ENCODE measurements around the gene CACNA1C.

CACNA1C gene

DNA sequence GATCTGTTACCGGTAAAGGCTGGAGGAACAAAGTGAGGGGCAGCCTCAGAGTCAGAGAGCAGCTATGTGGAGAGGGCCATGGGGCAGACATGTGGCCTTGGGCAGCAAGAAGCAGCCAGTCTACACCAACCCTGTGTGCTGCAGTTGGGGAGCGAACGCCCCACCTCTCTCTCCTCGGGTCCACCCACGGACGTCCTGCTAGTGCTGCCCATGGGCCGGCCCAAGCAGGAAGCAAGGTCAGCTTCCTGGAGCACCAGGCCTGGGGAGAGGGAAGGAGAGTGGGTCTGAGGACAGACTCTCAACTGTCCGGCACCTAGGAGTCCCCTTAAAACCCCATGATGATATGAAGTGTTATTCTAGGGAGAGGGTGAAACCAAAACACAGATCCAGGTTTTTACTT lies 487.2 kb downstream of the CACNA1C start:
- no peak for DNase-seq

DNA sequence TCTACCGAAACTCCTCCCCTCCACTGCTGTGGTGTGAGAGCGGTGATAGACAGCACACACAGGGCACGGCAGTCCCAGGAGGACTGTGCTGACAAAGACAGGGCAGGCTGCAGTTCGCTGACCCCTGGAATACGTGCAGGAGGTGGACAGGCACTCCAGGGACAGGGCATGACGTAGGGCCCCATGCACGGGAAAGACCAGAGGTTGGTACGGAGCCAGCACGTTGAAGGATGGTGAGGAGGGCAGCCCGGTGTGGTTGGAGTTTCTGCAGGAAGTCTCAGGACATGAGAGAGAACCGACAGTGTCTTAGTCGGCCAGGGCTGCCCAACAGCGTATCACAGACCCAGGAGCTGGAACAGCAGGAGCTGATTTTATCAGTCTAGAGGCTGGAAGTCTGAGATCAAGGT lies 487.8 kb downstream of the CACNA1C start:
- DNase-seq, result no peak

DNA sequence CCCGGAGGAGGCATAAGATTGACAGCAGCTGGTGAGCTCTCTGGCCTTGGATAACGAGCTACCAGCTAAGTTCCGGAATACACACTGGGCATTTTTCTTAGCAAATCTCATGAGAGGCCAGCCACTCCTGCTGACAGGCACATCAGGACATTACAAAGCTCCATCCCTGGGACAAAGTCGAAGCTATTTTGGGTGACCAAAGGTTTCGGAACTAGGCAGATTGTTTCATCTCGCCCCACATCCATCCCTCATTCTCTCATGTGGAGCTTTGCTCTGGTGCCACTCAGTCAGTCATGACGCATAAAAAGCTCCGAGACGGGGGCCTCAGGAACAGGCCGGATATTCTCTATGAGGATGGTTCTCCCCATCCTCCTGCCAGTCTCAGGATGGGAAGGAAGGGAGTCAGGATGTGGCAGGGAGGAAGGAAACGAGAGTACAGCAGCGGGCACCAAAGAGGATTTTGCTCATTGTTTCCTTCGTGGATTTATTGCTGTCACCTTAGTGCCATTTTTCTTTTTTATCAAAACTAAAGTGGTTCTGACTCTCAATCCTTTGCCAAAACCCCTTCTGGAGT lies 488.9 kb downstream of the CACNA1C start:
- DNase-seq, result no peak

DNA sequence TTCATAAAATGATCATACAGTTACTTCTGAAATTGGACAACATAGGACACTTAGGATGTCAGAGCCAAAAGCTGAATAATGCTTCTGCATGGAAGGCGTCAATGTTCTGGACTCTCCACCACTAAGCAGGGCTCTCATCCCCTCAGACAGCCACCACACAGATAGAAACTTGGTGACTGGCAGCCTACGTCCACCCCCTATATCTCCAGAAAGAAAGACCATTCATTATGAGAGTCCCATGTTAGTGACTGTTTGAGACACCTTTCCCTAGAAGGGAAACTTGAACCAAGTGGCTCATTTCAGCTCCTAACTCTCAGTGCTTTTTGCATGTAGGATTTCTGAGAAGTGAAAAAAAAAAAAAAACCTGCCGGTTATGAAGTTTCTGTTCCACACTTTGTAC lies 491.0 kb downstream of the CACNA1C start:
- no peak for DNase-seq

DNA sequence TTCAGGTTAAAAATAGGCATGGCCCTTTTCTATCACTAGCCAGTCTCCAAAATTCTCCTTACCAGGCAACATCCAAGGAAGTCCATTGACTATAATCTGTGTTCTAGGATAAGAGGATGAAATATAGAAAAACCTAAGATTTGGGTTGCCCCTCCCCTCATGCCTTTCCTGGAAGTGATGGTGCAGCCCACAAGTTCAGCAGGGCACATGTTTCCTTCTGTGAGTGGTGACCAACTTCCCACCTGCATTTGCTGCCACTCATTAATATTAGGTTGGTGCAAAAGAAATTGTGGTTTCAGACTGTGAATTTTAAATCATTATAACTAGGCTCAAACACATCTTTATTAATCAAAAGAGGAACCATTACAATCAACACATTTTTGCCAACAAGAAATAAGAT lies 491.4 kb downstream of the CACNA1C start:
- DNase-seq, result no peak

DNA sequence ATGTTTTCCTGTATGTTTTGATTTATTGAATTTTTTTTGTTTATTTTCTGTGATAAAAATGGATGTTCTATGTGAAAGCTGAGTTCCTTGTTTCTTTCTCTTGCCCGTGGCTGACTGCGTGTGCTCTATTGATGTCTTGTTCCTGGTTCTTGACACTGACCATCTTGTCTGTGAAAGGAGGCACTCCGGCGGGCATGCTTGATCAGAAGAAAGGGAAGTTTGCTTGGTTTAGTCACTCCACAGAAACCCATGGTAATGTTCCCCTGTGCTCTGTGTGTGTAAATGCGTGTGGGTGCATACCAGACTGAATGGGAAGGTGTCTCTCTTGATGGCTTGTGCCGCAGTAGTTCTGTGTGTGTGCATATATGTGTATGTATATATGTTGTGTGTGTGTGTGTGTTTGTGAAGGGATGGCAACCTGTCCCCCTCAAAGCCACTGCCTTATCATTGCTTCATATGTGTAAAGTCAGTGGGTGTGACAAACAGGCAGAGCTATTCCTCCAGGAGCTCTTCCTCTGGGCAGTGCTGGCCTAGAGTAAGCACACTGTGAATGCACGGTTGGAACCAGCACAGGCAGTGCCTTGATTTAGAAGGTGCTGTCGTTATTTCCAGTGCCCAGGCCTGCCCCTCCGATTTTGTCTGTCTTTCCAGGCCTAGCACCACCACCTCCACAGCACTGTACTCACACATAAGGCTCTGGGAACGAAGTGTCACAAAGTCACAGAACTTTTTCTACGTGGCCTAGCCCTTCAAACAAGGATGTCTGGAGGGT lies 494.7 kb downstream of the CACNA1C start:
- DNase-seq, result no peak

DNA sequence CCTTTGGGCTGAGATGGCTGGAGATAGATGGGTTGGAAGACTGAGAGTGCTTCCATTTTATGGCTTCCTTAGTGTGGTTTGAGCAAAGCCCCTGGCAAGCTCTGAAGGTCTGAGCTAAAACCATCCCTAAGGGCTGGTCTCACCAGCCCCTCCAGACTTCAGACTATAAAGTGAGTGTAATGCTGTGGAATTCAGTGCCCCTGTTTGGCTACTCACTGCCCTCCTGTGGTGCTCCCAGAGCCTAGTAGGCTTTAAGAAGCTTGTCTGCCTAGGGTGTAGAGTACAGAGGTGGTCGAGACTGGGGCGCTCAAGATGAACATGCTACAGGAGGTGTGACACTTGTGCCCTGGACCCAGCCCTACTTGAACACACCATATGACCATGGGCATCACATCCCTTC lies 495.3 kb downstream of the CACNA1C start:
- no peak for DNase-seq

DNA sequence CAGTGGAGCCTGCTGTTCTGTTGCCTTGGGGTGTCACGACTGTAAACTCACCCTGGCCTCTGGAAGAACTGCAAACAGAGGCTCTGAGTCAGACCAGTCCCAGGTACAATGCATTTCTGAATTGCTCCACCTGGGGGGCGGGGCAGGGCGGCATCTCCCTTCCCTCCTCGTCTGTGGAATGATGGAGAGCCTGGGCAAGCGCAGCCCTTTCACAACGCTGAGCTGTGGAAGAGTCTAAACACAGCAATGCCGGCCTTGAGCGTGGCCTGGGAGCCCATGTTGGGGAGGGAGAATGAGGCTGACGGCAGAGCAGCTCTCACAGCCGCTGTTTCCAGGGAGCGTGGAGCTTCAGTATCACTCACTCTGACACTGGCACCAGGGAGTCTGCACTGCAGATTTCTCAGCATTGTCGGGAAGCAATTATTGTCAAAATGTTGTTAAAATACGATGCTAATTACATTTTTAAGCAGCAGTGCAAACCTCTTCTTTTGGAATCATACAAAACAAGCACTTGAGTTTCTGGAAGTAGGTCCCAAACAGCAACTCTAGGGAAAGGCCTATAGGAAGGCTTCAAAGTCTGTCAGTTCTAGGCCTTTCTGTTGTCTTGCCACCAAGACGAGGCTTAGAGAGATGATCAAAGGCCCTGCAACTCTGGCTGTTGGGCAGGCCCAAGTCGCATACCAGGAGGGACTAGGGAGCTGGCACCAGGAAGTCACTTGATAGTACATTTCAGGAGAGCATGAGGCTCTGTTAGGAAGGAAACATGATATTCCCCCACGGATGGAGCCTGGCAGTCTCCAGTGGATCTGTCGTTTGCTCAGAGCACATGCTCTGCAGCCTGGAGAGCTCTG lies 498.0 kb downstream of the CACNA1C start:
- DNase-seq, result no peak

DNA sequence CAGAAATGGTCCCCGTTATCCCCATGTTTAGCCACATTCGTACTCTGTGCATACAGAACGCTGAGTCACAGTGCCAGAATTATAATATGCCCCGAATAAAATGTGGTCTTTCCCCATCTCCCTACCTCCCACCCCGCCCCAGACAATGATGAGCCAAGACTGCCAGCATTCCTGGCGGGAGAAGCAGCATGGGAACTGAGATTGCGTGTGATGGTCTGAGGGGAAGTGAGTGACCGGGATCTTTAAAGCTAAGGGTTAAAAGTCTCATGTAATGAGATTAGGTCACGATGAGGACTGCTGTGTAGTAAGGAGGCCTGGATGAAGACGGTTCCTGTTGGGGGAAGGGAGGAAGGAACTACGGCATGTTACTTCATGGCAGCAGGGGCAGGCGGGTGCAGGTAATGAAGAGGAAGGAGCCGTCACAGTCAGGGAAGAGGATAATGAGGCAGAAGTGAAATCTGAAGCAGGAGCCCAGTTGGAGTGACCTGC lies 498.7 kb downstream of the CACNA1C start:
- DNase-seq, result no peak

DNA sequence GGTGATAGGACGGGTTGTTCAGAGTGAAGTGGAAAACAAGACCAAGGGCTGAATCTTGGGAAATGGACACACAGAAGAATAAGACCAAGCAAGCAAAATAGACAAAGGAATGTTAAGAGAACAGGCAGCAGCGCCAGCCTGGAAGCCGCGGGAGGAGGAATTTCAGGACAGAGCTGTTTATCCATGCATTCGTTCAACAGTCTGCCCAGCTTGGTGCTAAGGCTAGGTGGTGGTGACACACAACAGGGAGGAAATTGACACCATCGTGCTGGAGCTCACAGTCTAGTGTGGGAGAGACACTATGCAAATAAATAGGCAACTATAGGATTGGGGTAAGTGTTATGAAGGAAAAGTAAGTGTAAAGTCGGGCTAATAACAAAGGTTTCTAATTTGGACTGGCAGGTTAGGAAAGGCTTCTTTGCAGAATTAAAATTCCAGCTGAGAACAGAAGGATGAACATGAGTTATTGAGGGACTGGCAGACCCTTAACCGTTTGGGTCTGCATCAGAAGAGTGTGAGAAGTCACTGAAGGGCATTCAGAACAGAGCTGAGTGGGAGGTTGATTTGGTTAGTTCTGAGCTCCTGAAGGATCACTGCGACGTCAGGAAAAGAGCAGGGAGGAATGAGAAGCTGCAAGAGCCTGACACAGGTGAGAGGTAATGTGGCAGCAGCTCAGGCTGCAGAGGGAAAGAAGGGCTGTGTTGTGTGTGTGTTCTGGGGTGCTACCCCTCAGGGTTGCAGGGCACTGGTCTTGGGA lies 499.4 kb downstream of the CACNA1C start:
- no peak for DNase-seq

DNA sequence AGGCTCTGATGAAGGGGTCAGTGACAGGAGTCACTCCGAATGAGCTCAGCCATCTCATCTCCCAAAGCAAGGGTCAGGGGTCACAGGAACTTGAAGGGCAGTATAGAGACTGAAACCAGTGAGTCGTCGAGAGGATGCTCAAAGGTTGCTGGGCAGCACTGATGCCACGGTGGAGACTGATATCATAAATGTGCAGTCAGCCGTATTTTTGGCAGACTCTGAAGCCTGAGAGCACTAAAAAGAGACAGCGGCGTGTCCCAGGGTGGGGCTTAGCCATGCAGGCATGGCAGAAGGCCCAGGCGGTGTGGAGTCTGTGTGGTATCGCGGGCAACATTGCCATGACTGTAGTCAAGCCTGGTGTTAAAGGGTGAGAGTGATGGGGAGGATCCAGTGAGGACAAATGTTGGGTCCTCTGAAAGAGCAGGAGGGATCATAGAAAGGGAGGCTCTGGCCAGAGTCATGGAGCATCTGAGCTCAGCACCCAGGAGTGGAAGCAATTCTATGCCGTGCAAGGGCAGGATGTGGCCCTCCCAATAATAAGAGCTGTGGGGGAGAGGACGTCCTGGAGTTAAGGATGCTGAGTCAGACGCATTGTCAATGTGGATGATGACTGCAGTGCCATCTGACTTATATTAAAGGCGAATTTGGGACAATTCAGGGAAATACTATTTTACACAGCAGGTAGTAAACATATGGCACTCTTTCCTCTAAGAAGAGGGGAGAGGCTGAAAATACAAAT lies 500.8 kb downstream of the CACNA1C start:
- no peak for DNase-seq

DNA sequence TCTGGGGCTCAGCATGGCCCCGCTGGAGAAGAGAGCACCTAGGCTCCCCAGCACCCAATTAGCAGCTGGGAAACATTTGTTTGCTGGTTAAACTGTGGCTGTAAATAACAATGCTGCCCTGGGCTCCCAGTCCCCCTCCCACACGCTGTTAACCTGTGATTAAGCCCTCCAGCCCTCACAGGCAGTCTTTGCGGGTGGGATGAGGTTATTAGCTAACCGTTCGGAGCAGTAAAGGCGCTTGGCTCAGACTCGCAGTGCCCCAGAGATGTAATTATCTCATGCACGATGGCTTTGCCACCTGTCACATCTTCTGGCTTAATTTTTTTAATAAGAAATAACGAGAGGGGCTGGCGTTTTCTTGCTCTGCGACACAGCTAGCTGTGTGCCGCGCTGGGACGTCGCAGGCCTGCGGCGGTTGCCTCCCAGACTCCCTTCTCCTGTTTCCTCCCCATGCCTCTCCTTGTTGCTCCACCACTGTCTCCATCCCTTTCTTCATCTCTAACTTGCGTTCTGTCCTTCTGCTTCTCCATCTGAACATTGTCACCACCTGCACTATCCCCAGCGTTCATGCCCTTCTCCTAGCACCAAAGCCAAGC lies 502.8 kb downstream of the CACNA1C start:
- peak; percentile 71 for DNase-seq

DNA sequence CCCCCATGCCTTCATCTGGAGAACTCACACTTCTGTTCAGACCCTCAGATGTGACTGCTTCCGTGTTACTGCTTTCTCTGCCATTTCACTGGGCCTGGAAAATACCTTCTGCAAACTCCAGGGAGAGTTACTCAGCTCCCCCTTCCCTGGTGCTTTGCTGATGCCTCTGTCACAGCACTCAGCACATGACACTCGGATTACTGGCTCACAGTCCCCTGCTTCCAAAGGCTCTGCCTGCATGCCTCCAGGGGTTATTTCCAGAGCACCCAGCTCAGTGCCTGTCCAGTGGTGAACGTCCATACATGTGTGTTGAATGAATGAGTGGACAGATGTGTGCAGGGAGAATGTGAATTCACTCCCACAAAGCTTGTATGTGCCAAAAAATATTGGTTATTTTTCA lies 504.8 kb downstream of the CACNA1C start:
- DNase-seq, result no peak

DNA sequence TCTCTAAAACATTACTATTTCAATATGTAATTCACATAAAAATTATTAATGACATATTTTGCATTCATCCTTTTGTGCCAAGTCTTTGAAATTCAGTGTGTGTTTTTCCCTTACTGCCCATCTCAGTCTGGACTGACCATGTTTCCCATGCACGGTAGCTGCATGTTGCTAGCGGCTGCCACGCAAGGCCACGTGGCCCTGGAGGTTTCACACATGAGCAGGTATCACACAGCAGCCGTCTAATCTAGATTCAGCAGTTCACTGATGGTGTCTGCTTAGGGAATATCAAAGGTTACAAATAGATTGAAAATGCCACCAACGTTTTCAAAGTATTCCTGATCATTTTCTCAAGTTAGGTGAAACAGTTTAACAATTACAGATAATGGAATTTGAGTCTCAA lies 507.1 kb downstream of the CACNA1C start:
- no peak for DNase-seq

DNA sequence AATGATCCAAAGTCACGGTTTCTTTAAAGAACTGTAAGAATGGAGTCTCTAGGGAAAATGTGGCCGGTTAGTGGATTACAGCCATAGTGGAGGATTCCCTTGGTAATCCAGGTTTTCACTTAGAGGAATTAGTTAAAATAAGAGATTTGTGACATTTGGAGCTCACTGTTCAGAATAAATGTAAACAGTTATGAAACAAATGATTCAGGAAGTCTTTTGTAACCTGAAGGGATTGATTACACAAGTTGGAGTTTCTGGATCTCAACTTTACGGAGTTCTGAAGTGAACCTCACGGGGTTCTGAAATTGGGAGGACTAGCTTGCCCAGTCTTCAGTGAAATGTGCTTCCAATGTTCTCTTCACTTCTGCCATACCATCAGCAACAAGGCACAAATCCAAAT lies 507.6 kb downstream of the CACNA1C start:
- no peak for DNase-seq

DNA sequence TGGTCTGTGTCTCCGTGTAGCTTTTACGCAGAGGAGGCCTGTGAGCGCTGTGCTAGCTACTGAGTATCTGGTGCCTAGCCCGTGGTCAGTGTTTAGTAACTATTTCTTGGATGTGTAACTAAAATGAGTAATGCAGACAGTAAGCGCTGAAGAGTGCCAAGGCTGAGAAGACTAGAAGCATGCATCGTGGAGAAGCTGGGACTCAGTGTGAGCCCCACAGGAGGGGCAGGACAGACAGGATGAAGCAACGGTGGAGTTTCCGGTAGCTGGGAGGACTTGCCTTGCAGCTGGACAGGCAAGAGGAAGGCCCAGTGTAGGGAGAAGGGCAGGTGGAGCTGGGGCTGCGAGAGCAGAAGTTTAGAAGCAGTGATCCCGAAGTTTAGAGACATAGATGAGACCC lies 508.6 kb downstream of the CACNA1C start:
- no peak for DNase-seq

DNA sequence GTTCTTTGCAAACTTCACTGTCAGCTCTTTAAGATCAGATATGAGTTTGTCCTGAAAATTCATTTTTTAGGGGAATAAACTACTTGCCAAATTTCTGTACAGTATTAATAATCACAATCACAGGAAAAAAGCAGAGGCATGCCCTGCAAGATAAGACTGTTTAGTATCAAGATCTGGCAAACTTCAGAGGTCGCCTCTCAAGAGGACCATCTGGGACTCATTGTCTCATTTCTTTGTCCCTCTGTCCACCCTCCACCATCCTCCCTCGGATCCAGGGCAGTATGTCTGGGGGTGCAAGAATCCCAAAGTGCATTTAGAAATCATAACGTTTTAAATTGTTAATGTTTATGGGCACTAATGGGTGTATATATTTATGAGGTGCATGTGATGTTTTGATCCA lies 509.6 kb downstream of the CACNA1C start:
- no peak for DNase-seq

DNA sequence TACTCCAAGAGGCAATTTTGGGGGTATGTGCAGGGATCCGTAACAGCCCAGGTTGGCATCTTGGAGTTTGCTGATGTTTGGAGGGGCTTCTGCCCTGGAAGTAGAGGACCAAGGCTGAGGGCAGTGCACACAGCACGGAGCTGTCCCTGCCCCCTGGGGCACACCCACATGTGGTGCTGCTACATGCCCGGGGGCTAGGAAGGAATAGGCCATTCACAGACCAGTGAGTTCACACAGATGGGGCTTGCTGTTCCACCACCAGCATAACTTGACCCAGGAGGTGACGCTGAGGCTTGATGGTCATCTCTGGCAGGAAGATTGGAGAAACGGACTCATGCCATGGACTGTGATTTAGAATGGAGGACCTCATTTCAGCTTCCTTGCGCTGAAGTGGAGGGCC lies 510.9 kb downstream of the CACNA1C start:
- no peak for DNase-seq

DNA sequence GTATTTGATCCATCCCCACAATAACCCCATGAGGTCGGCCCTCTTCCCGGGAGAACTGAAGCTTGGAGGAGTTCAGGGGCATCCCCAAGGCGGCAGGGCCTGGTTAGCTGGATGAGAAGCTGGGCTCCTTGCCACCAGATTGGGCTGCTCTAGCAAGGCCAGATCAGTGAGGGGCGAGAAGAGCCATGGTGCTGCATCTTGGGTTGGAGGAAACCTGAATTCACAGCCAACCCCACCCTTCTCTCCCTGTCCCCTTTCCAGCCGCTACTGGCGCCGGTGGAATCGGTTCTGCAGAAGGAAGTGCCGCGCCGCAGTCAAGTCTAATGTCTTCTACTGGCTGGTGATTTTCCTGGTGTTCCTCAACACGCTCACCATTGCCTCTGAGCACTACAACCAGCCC lies 513.4 kb downstream of the CACNA1C start:
- no peak for DNase-seq

DNA sequence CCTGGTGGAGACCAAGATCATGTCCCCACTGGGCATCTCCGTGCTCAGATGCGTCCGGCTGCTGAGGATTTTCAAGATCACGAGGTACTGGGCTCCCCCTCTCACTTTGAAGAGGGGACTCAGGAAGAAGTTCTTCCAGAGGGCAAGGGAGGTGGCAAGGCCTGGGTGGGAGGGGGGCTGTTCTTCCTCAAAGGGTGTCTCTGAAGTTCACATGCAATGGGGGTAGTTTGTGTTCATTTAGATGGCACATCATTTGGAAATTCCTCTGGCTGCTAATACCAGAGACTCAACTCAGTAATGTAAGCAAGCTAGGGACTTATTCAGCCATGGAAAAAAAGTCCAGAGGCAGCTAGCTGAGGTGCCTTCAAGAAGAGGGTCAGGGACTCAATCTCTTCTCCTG lies 514.9 kb downstream of the CACNA1C start:
- no peak for DNase-seq

DNA sequence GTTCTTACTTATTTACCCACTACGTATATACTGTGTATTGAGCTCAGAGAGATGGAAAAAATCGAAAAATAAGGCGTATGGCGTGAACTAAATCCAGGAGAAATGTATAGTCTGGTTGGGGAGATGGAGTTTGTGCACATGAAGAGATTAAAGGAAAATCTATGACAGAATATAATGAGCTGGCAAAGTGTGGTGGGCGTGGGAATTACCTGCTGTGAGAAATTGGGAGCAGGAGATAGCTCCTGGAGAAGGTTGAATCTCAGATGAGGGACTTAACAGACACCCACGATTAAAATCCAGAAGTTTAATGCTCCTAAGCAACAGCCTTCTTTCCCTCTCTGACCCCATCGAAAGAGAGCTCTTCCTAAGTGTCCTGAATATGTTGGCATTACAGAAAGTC lies 517.8 kb downstream of the CACNA1C start:
- DNase-seq, result no peak

DNA sequence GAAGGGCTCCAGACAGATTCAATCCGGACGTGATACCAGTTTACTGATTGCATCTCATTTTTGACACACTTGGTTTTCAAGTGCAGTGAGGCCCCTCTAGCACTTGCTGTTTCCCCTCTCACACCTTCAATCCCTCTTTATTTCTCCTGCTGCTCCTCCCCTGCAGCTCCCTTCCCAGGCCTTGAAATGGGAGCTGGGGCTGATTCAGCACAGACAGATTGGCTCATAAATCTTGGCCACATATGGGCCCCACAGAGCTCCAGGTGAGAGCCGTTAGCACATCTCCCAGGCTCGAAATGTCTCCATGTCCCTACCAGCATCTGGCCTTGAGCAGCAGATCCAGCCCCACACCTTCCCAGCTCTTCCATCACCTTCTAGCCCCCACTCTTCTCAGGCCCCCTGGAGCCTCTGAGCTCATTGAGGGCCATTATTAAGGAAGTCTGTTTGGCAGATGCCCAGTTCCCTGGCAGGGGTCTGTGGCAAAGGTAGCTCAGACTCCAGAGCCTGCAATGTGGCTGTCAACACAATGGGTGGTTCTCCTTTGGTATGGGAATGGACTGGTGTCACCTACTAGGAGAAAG lies 521.7 kb downstream of the CACNA1C start:
- DNase-seq, result no peak
